RWPE1 (cell line): ENCODE measurements around the gene ANKRD55.
"Not testable (repeated sequence)": the region's sequence is repeated elsewhere in the genome, so short reads cannot be mapped to it uniquely, and the experiment has no call there.

Experiments used
- CTCF ChIA-PET: fragments of 350-600 bp; sonication (Branson Sonifier 250); formaldehyde crosslinking; extraction: SDS; loops from one replicate; lab custom pipeline; 2021; lab: Yijun Ruan, JAX
- POLR2A ChIA-PET: fragments of 400-600 bp; formaldehyde crosslinking; extraction: SDS; loops from one replicate; lab custom pipeline; 2020; ENCODE audit warnings: antibody characterized with exemption; ENCODE audit not compliant: low non-redundant PET; lab: Yijun Ruan, JAX
- DNase-seq: peaks from one replicate; pipeline ENCODE4 v3.0.0; 2012; ENCODE audit warnings: low spot score
- H3K27ac ChIP-seq: fragments of 450-650 bp; 2 replicates; pipeline ENCODE4 v1.5.1; 2017
- CTCF ChIP-seq: fragments of 450-650 bp; conservative IDR thresholded peaks from 2 replicates; pipeline ENCODE4 v1.5.1; 2017; ENCODE audit warnings: low read depth, mild to moderate bottlenecking

Gene ANKRD55

GRCh38 chr5:56212130-56212879 is 20.8 kb downstream of the ANKRD55 start:
- CTCF ChIA-PET: no interaction called here
- DNase-seq: no peak
- H3K27ac ChIP-seq: no peak overlapping the region
- POLR2A ChIA-PET: interaction anchor here (0.6 kb wide), 1 partner anchor 521 kb away, joined by 3 read pairs; no protein-coding TSS in a partner anchor
- TF ChIP-seq CTCF: no peak

GRCh38 chr5:56211298-56211865 is 21.7 kb downstream of the ANKRD55 start:
- H3K27ac ChIP-seq: no peak overlapping the region
- POLR2A ChIA-PET: interaction anchor here (0.6 kb wide), 1 partner anchor 522 kb away, joined by 3 read pairs; no protein-coding TSS in a partner anchor
- TF ChIP-seq CTCF: no peak
- peak; percentile 82 for DNase-seq
- CTCF ChIA-PET: interaction anchor here (1.0 kb wide), 1 partner anchor 10 kb away, joined by 4 read pairs; no protein-coding TSS in a partner anchor

- POLR2A ChIA-PET: no interaction called here
- TF ChIP-seq CTCF: no peak
- CTCF ChIA-PET: interaction anchor here (0.6 kb wide), 1 partner anchor 336 kb away, joined by 3 read pairs; no protein-coding TSS in a partner anchor
- no peak for DNase-seq
- H3K27ac ChIP-seq: no peak overlapping the region
These were observed 24.4 kb downstream of the ANKRD55 start for GRCh38 chr5:56208681-56209080.

GRCh38 chr5:56207537-56207936 is 25.6 kb downstream of the ANKRD55 start:
- ChIA-PET POLR2A (no interaction called here), CTCF (interaction anchor here (0.5 kb wide), 2 partner anchors 224 to 746 kb away, joined by 3 read pairs; no protein-coding TSS in a partner anchor)
- no peak for DNase-seq
- TF ChIP-seq CTCF: no peak
- no peak overlapping the region for H3K27ac ChIP-seq

GRCh38 chr5:56206126-56206910 is 26.8 kb downstream of the ANKRD55 start:
- TF ChIP-seq CTCF: no peak
- DNase-seq: no peak
- POLR2A ChIA-PET: no interaction called here
- CTCF ChIA-PET: interaction anchor here (0.8 to 1.8 kb wide), 2 partner anchors 270 to 1907 kb away, joined by 4 to 6 read pairs; no protein-coding TSS in a partner anchor
- no peak overlapping the region for H3K27ac ChIP-seq

GRCh38 chr5:56203936-56204335 is 29.2 kb downstream of the ANKRD55 start:
- DNase-seq, POLR2A ChIA-PET, H3K27ac ChIP-seq, CTCF ChIA-PET: not testable (repeated sequence)
